Body of pancreas (tissue), 4 donors: ENCODE measurements around the gene C15orf39.

ENCODE experiments used
- CTCF ChIP-seq, 7 experiments: fragments of 450-650 bp in 4 of 7; fragments of 200-600 bp in 3 of 7; sonication (generic) in 3 of 7; IDR thresholded peaks; one replicate each; pipeline ENCODE4 v1.5.1; 2016 to 2019; ENCODE audit warnings: antibody characterized with exemption in 7 of 7
- POLR2A ChIP-seq, 3 donors: fragments of 450-650 bp; IDR thresholded peaks; one replicate each; pipeline ENCODE4 v1.6.1; 2016; ENCODE audit warnings: antibody characterized with exemption in 3 of 3, mild to moderate bottlenecking in 2 of 3

- TF ChIP-seq CTCF (IDR thresholded peaks at IDR 0.05) (no peak), POLR2A (IDR thresholded peaks at IDR 0.05) (no peak)
These were observed 36.9 kb upstream of the C15orf39 start for GRCh38 chr15:75164625-75165350.
